Measurements from ENCODE around the gene SLC7A6OS. TPM values are rescaled to one million over a fixed set of nuclear protein-coding genes. Genes with fewer than 3 reads are reported as not detected.

Gene SLC7A6OS
- total RNA-seq, 1 experiment from 2014 or later, result 19.4 TPM

DNA sequence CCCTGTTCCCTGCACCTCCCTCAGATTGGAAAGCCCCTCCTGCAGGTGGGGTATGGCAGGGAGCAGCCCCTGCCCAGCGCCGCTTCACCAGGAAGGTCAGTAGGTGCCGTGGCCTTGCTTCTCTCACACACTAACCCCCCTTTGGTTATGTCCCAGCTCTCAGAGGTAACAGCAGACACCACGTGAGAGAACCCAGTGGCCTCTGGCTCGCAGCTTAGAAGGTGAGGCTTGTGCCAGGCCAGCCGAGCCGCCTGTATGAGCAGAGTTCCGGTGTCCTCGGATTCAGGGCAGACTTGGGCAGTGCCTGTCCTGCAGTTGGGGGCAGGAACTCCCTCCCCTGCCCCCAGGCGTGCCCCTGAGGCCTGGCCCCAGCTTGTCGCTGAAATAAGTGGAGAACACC is 47.2 kb upstream of the SLC7A6OS start:
- no TSS peak for BruUV-seq (replicated peaks)
- Mint-ChIP-seq H3K36me3 (ENCODE audit: insufficient read depth, unreplicated experiment) (peaks cover 24% of the 10 kb centered on the region), H3K4me1 (ENCODE audit: insufficient read depth, unreplicated experiment) (no peaks in the 10 kb centered on the region), H3K4me3 (ENCODE audit: unreplicated experiment) (no peak overlapping the region), H3K9me3 (ENCODE audit: unreplicated experiment) (no peaks in the 10 kb centered on the region), H3K27me3 (ENCODE audit: insufficient read depth, unreplicated experiment) (no peaks in the 10 kb centered on the region), H3K27ac (ENCODE audit: low read depth, unreplicated experiment) (no peak overlapping the region)
- TF ChIP-seq, protein P1, sequence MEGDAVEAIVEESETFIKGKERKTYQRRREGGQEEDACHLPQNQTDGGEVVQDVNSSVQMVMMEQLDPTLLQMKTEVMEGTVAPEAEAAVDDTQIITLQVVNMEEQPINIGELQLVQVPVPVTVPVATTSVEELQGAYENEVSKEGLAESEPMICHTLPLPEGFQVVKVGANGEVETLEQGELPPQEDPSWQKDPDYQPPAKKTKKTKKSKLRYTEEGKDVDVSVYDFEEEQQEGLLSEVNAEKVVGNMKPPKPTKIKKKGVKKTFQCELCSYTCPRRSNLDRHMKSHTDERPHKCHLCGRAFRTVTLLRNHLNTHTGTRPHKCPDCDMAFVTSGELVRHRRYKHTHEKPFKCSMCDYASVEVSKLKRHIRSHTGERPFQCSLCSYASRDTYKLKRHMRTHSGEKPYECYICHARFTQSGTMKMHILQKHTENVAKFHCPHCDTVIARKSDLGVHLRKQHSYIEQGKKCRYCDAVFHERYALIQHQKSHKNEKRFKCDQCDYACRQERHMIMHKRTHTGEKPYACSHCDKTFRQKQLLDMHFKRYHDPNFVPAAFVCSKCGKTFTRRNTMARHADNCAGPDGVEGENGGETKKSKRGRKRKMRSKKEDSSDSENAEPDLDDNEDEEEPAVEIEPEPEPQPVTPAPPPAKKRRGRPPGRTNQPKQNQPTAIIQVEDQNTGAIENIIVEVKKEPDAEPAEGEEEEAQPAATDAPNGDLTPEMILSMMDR (IDR thresholded peaks at IDR 0.05; ENCODE audit: unreplicated experiment), result no peak
- no peak for DNase-seq (ENCODE audit: unreplicated experiment)
- ChIA-PET POLR2A (no interaction called here), CTCF (no interaction called here)
- intact Hi-C loops (cut with micrococcal nuclease), result no loop called here

DNA sequence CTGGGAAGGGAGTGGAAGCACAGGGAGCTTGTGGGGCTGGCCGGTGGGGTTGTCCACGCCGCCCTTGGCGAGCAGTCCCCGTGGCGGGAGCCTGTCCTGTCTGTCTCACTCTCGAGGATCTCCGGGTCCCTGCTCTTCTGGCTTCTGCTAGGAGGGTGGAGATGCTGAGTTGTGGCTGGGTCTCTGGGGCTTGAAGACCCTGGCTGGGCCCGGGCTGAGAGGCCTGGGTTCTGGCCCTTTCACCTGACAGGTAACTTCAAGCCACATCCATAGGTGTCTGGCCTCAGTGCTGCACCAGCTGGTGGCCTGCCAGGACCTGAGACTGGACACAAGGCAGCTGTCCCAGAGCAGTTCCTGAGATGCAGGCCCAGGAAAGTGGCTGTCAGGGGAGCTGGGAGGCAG is 46.8 kb upstream of the SLC7A6OS start:
- no peaks in the 10 kb centered on the region for H3K4me1 Mint-ChIP-seq (ENCODE audit: insufficient read depth, unreplicated experiment)
- peaks cover 28% of the 10 kb centered on the region for H3K36me3 Mint-ChIP-seq (ENCODE audit: insufficient read depth, unreplicated experiment)
- ChIA-PET POLR2A (no interaction called here), CTCF (interaction anchor here (0.6 kb wide), 1 partner anchor 68 kb away, joined by 3 read pairs; no protein-coding TSS in a partner anchor)
- no peaks in the 10 kb centered on the region for H3K9me3 Mint-ChIP-seq (ENCODE audit: unreplicated experiment)
- TF ChIP-seq, protein P1 (IDR thresholded peaks at IDR 0.05; ENCODE audit: unreplicated experiment), result no peak
- H3K27ac Mint-ChIP-seq (ENCODE audit: low read depth, unreplicated experiment), result no peak overlapping the region
- no TSS peak for BruUV-seq (replicated peaks)
- no peaks in the 10 kb centered on the region for H3K27me3 Mint-ChIP-seq (ENCODE audit: insufficient read depth, unreplicated experiment)
- H3K4me3 Mint-ChIP-seq (ENCODE audit: unreplicated experiment), result no peak overlapping the region
- no peak for DNase-seq (ENCODE audit: unreplicated experiment)
- intact Hi-C loops (cut with micrococcal nuclease), result no loop called here

DNA sequence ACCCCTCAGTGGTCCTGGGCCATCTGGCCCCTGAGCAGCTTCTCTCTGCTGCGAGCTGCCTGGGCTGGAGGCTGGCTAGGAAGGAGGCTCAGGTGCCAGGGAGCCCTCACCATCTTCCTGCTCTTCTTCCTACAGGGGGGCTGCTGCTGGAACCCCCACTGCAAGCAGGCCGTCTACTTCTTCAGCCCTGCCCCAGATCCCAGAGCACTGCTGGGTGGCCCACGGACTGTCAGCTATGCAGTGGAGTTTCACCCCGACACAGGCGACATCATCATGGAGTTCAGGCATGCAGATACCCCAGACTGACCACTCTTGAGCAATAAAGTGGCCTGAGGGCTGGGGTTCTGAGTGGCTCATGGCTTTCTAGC is 46.2 kb upstream of the SLC7A6OS start:
- intact Hi-C loops (cut with micrococcal nuclease), result no loop called here
- no peak overlapping the region for H3K27ac Mint-ChIP-seq (ENCODE audit: low read depth, unreplicated experiment)

DNA sequence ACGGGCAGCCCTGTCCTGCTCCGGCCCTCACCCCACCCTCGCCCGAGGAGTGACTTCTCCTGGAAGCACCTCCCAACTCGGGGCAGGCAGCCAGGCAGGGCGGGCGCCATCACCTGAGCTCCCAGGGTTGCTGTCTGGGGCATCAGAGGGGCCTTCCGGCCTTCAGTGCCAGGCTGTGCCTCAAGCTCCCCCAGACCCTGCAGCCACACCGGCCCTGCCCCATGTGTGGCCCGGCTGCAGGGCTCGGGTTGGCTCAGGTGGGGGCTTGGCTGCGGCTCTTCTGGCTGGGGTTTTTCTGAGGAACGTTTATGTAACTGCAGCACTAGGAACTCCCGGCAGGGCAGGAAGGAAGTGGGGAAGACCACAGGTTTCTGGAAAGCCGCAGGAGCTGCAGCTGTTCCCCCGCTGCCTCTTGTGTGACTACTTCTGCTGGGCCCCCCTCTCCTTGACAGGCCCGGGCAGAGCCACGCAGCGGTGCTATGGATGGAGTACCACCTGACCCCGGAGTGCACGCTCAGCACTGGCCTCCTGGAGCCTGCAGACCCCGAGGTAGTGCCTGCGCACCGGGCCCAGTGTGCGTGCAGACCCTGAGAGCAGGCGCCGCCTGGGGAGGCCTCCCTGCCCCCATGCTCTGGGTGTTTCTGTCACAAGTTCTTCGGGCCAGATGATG is 45.6 kb upstream of the SLC7A6OS start:
- intact Hi-C loops (cut with micrococcal nuclease), result no loop called here
- no peaks in the 10 kb centered on the region for H3K4me1 Mint-ChIP-seq (ENCODE audit: insufficient read depth, unreplicated experiment)
- TF ChIP-seq, protein P1 (IDR thresholded peaks at IDR 0.05; ENCODE audit: unreplicated experiment), result no peak
- no TSS peak for BruUV-seq (replicated peaks)
- H3K4me3 Mint-ChIP-seq (ENCODE audit: unreplicated experiment), result no peak overlapping the region
- POLR2A ChIA-PET, result no interaction called here
- H3K27ac Mint-ChIP-seq (ENCODE audit: low read depth, unreplicated experiment), result no peak overlapping the region
- no peaks in the 10 kb centered on the region for H3K27me3 Mint-ChIP-seq (ENCODE audit: insufficient read depth, unreplicated experiment)
- H3K9me3 Mint-ChIP-seq (ENCODE audit: unreplicated experiment), result no peaks in the 10 kb centered on the region
- DNase-seq (ENCODE audit: unreplicated experiment), result no peak
- CTCF ChIA-PET, result interaction anchor here (0.5 to 1.2 kb wide), 2 partner anchors 50 to 115 kb away, joined by 3 to 4 read pairs; no protein-coding TSS in a partner anchor
- H3K36me3 Mint-ChIP-seq (ENCODE audit: insufficient read depth, unreplicated experiment), result peaks cover 33% of the 10 kb centered on the region

More for the DNA sequence above, 46.2 kb upstream of the SLC7A6OS start:
- ChIA-PET CTCF (interaction anchor here (0.6 kb wide), 1 partner anchor 68 kb away, joined by 3 read pairs; no protein-coding TSS in a partner anchor), POLR2A (no interaction called here)
- Mint-ChIP-seq H3K4me3 (ENCODE audit: unreplicated experiment) (no peak overlapping the region), H3K36me3 (ENCODE audit: insufficient read depth, unreplicated experiment) (peaks cover 33% of the 10 kb centered on the region), H3K9me3 (ENCODE audit: unreplicated experiment) (no peaks in the 10 kb centered on the region), H3K4me1 (ENCODE audit: insufficient read depth, unreplicated experiment) (no peaks in the 10 kb centered on the region), H3K27me3 (ENCODE audit: insufficient read depth, unreplicated experiment) (no peaks in the 10 kb centered on the region)
- TF ChIP-seq, protein P1 (IDR thresholded peaks at IDR 0.05; ENCODE audit: unreplicated experiment), result no peak
- no peak for DNase-seq (ENCODE audit: unreplicated experiment)
- BruUV-seq (replicated peaks), result no TSS peak
